GM12872 (cell line): ENCODE measurements around the gene SNRNP27.

Experiments used
- CTCF ChIP-seq: IDR thresholded peaks from 3 replicates; pipeline ENCODE4 v1.5.1; 2011; ENCODE audit warnings: low read depth, mild to moderate bottlenecking, low read length, moderate library complexity; ENCODE audit not compliant: insufficient read depth

Gene SNRNP27

GRCh38 chr2:69926849-69927515 is 33.2 kb downstream of the SNRNP27 start:
- no peak for TF ChIP-seq CTCF

GRCh38 chr2:69931832-69932595 is 38.3 kb downstream of the SNRNP27 start:
- no peak for TF ChIP-seq CTCF

GRCh38 chr2:69932596-69932922 is 38.8 kb downstream of the SNRNP27 start:
- no peak for TF ChIP-seq CTCF

- no peak for TF ChIP-seq CTCF
These were observed 39.6 kb downstream of the SNRNP27 start for GRCh38 chr2:69933254-69933828.

- TF ChIP-seq CTCF = no peak
These were observed 40.3 kb downstream of the SNRNP27 start for GRCh38 chr2:69933839-69934613.

- TF ChIP-seq CTCF = no peak
These were observed 40.8 kb downstream of the SNRNP27 start for GRCh38 chr2:69934614-69934908.

- no peak for TF ChIP-seq CTCF
These were observed 41.3 kb downstream of the SNRNP27 start for GRCh38 chr2:69935011-69935410.
